Activated CD8-positive, alpha-beta T cell treated with anti-CD3 and anti-CD28 coated beads for 36 hours (primary cell): ENCODE data around the gene PSMB11. TPM values are rescaled to one million over a fixed set of nuclear protein-coding genes. Genes with fewer than 3 reads are reported as not detected.
A peak's percentile ranks its signal among the peaks of the same experiment; 100 is the strongest.

ENCODE experiments used
- ATAC-seq: fragments of 200-7000 bp; cut with Tn5 transposase; one replicate; pipeline ENCODE4 v1.10.0; 2021; ENCODE audit warnings: mild to moderate bottlenecking, moderate library complexity
- CTCF ChIA-PET: fragments of 350-600 bp; sonication (Branson Sonifier 250); formaldehyde crosslinking; loops from one replicate; lab custom pipeline; 2021; ENCODE audit warnings: antibody characterized with exemption; lab: Charles Lee
- POLR2A ChIA-PET: fragments of 350-600 bp; sonication (Branson Sonifier 250); formaldehyde crosslinking; loops from one replicate; lab custom pipeline; 2021; ENCODE audit warnings: antibody characterized with exemption; lab: Charles Lee
- DNase-seq: peaks from one replicate; pipeline ENCODE4 v3.0.0-alpha.2; 2020
- H3K27ac Mint-ChIP-seq: one replicate; pipeline ENCODE4 v1.8.0; 2021; ENCODE audit warnings: mild to moderate bottlenecking, mixed read lengths
- H3K27me3 Mint-ChIP-seq: one replicate; pipeline ENCODE4 v1.8.0; 2021; ENCODE audit warnings: mixed read lengths
- H3K36me3 Mint-ChIP-seq: one replicate; pipeline ENCODE4 v1.8.0; 2021; ENCODE audit warnings: low read depth, mixed read lengths
- H3K4me1 Mint-ChIP-seq: one replicate; pipeline ENCODE4 v1.8.0; 2021; ENCODE audit warnings: low read depth, mixed read lengths
- H3K4me3 Mint-ChIP-seq: one replicate; pipeline ENCODE4 v1.8.0; 2021; ENCODE audit warnings: mild to moderate bottlenecking, moderate library complexity, mixed read lengths
- H3K9me3 Mint-ChIP-seq: one replicate; pipeline ENCODE4 v1.8.0; 2021; ENCODE audit warnings: mixed read lengths
- intact Hi-C: fragments of 100-400 bp; cut with micrococcal nuclease; formaldehyde crosslinking; loops from one replicate; pipeline ENCODE4 v1.10.0; 2022
- total RNA-seq, 2 experiments: library from RNA; stranded (reverse); gene quantifications; one replicate each; pipeline ENCODE4 v1.2.3, GENCODE V29; 2021
- TF ChIP-seq, protein P1 (sequence below): fragments of 200-600 bp; IDR thresholded peaks from one replicate; pipeline ENCODE4 v1.8.0; 2022; ENCODE audit warnings: antibody characterized with exemption, mild to moderate bottlenecking

PSMB11 gene
- total RNA-seq, 2 experiments from 2014 or later: not detected

DNA sequence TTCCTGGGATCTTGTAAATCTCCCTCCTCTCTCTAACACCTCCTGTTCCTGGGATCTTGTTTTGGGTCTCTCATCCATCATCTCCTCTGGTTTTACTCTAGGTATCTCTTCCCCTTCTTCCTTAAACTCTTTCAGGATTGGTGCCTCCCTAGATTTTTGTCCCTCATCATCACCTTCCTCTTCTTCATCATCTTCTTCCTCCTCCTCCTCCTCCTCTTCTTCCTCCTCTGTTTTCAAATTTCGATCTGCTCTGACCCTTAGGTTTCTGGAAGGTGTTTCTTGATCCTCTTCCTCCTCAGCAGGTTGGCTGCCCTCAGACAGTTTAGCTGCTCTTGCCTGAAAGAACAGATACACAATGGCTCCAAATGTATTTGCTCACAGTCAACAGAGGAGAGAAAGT is 38.5 kb downstream of the PSMB11 start:
- peaks cover 39% of the 10 kb centered on the region for H3K36me3 Mint-ChIP-seq
- CTCF ChIA-PET: interaction anchor here (0.9 to 4.9 kb wide), 6 partner anchors 9 to 150 kb away, joined by 3 to 29 read pairs (median 4); partner anchors contain the start of gene ACIN1
- DNase-seq (no peak), ATAC-seq (no peak)
- H3K4me3 Mint-ChIP-seq: no peak overlapping the region
- intact Hi-C loops: no loop called here
- H3K9me3 Mint-ChIP-seq: no peaks in the 10 kb centered on the region
- peaks cover 11% of the 10 kb centered on the region for H3K4me1 Mint-ChIP-seq
- no peaks in the 10 kb centered on the region for H3K27me3 Mint-ChIP-seq
- TF ChIP-seq, protein P1, sequence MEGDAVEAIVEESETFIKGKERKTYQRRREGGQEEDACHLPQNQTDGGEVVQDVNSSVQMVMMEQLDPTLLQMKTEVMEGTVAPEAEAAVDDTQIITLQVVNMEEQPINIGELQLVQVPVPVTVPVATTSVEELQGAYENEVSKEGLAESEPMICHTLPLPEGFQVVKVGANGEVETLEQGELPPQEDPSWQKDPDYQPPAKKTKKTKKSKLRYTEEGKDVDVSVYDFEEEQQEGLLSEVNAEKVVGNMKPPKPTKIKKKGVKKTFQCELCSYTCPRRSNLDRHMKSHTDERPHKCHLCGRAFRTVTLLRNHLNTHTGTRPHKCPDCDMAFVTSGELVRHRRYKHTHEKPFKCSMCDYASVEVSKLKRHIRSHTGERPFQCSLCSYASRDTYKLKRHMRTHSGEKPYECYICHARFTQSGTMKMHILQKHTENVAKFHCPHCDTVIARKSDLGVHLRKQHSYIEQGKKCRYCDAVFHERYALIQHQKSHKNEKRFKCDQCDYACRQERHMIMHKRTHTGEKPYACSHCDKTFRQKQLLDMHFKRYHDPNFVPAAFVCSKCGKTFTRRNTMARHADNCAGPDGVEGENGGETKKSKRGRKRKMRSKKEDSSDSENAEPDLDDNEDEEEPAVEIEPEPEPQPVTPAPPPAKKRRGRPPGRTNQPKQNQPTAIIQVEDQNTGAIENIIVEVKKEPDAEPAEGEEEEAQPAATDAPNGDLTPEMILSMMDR: no peak
- POLR2A ChIA-PET: interaction anchor here (1.2 to 1.7 kb wide), 2 partner anchors 9 to 14 kb away, joined by 5 to 7 read pairs; partner anchors contain the start of gene ACIN1
- peak overlapping the region; percentile 17 for H3K27ac Mint-ChIP-seq

- intact Hi-C loops: no loop called here
These were observed 43.4 kb downstream of the PSMB11 start for GRCh38 chr14:23085458-23085857.

GRCh38 chr14:23086565-23086964 is 44.6 kb downstream of the PSMB11 start:
- TF ChIP-seq, protein P1: no peak
- CTCF ChIA-PET: interaction anchor here (1.9 to 8.6 kb wide), 5 partner anchors 8 to 34 kb away, joined by 5 to 84 read pairs (median 12); partner anchors contain the start of genes ACIN1, C14orf119 and CDH24
- Mint-ChIP-seq H3K4me3 (no peak overlapping the region), H3K27ac (peak overlapping the region; percentile 22), H3K27me3 (no peaks in the 10 kb centered on the region), H3K9me3 (no peaks in the 10 kb centered on the region), H3K36me3 (peaks cover 35% of the 10 kb centered on the region), H3K4me1 (peaks cover 34% of the 10 kb centered on the region)
- ATAC-seq: no peak
- DNase-seq: no peak
- POLR2A ChIA-PET: interaction anchor here (1.0 to 2.8 kb wide), 3 partner anchors 8 to 27 kb away, joined by 3 to 13 read pairs (median 8); partner anchors contain the start of genes ACIN1 and C14orf119
- intact Hi-C loops: no loop called here

More at GRCh38 chr14:23085458-23085857, 43.4 kb downstream of the PSMB11 start:
- Mint-ChIP-seq H3K27ac (peak overlapping the region; percentile 75), H3K27me3 (no peaks in the 10 kb centered on the region), H3K4me1 (peaks cover 32% of the 10 kb centered on the region), H3K4me3 (no peak overlapping the region), H3K36me3 (peaks cover 34% of the 10 kb centered on the region), H3K9me3 (no peaks in the 10 kb centered on the region)
- no peak for DNase-seq
- TF ChIP-seq, protein P1: no peak
- ChIA-PET POLR2A (interaction anchor here (1.0 to 2.8 kb wide), 3 partner anchors 9 to 28 kb away, joined by 3 to 13 read pairs (median 3); partner anchors contain the start of genes ACIN1 and C14orf119), CTCF (interaction anchor here (0.8 to 8.6 kb wide), 6 partner anchors 8 to 35 kb away, joined by 3 to 84 read pairs (median 12); partner anchors contain the start of genes ACIN1, C14orf119 and CDH24)
- ATAC-seq: peak; percentile 30

DNA sequence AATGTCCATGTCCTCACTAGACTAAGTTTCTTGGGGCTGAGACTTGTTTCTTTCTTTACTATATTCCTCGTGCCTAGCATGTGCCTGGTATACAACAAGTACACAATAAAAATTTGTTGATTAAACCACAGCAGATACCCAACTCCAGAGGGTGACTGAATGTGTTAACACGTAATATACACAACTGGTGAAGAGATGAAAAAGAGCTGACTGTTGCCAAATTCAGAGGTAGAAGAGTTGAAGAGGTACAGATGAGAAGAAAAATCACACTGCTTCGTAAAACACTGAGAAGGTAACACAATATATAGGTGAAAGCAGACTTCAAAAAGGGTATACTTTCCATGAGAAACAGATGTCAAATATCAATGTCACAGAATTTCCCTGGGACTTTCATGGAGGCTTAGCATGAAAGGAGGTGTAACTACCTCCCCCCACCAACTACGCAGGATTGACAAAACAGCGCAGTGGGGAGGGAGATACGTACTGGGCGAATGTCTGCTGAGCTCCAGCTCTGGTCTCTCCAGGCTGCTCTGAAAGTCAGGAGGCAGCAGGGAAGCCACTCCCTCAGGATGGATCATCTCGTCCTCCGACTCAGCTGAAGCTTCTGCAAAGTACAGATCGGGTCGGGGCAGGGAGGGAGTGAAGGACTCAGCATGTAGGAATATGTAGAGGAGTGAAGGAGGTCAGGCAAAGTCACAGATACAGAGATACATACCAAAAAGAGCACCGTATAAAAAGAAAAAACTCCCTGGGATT is 47.7 kb downstream of the PSMB11 start:
- CTCF ChIA-PET: interaction anchor here (0.7 to 8.6 kb wide), 10 partner anchors 10 to 103 kb away, joined by 3 to 84 read pairs (median 3); no protein-coding TSS in a partner anchor
- H3K27ac Mint-ChIP-seq: no peak overlapping the region

More for the DNA sequence above, 47.7 kb downstream of the PSMB11 start:
- Mint-ChIP-seq H3K9me3 (no peaks in the 10 kb centered on the region), H3K36me3 (peaks cover 45% of the 10 kb centered on the region), H3K4me1 (peaks cover 48% of the 10 kb centered on the region), H3K27me3 (no peaks in the 10 kb centered on the region), H3K4me3 (no peak overlapping the region)
- no peak for DNase-seq
- POLR2A ChIA-PET: interaction anchor here (1.0 to 3.0 kb wide), 3 partner anchors 8 to 13 kb away, joined by 3 to 10 read pairs (median 10); no protein-coding TSS in a partner anchor
- TF ChIP-seq, protein P1: no peak
- intact Hi-C loops: no loop called here
- ATAC-seq: no peak
